A549 (cell line): Measurements from ENCODE around the gene ARHGAP12. TPM values are rescaled to one million over a fixed set of nuclear protein-coding genes. Genes with fewer than 3 reads are reported as not detected.

Source experiments
- ATAC-seq, 2 experiments: fragments of 200-7000 bp in 1 of 2; fragments of >200 bp in 1 of 2; cut with Nextera tagmentation in 1 of 2; cut with Tn5 transposase in 1 of 2; 3 replicates each; pipeline versions ENCODE4 v1.8.0 to v1.9.1; 2018 to 2020; ENCODE audit warnings: mild to moderate bottlenecking in 1 of 2, moderate library complexity in 1 of 2
- CTCF ChIA-PET: fragments of 300-600 bp; sonication (Branson Sonifier 250); formaldehyde crosslinking; extraction: SDS; loops from one replicate; lab custom pipeline; 2021; ENCODE audit warnings: antibody characterized with exemption, inconsistent platforms; lab: Yijun Ruan, JAX
- POLR2A ChIA-PET: fragments of 350-600 bp; formaldehyde crosslinking; extraction: SDS; loops from one replicate; lab custom pipeline; 2021; ENCODE audit warnings: antibody characterized with exemption, inconsistent platforms; lab: Yijun Ruan, JAX
- DNase-seq, 2 experiments: peaks; one replicate each; pipeline versions ENCODE4 v3.0.0 to v3.0.0-alpha.2; 2011 to 2016; ENCODE audit warnings: low read depth in 1 of 2, low spot score in 1 of 2
- FAIRE-seq: peaks from 2 replicates; lab custom pipeline; 2011; peaks lifted over from hg19 to GRCh38; lab: Jason Lieb, UNC
- H3K27ac ChIP-seq, 2 experiments: fragments of >200 bp; sonication (Bioruptor Twin); formaldehyde crosslinking; 3 replicates each; pipeline ENCODE4 v1.5.1; 2016 to 2017
- H3K4me1 ChIP-seq: fragments of >200 bp; sonication (Bioruptor Twin); formaldehyde crosslinking; 3 replicates; pipeline ENCODE4 v1.6.1; 2016
- H3K4me2 ChIP-seq: fragments of >200 bp; sonication (Bioruptor Twin); formaldehyde crosslinking; 3 replicates; pipeline ENCODE4 v1.6.1; 2016
- H3K4me3 ChIP-seq: fragments of >200 bp; sonication (Bioruptor Twin); formaldehyde crosslinking; 3 replicates; pipeline ENCODE4 v1.5.1; 2016
- H3K9me3 ChIP-seq: fragments of >200 bp; sonication (Bioruptor Twin); formaldehyde crosslinking; 3 replicates; pipeline ENCODE4 v1.6.1; 2016
- ATOH8 ChIP-seq: fragments of 250-450 bp; sonication (Bioruptor Pico); IDR thresholded peaks from 2 replicates; pipeline ENCODE4 v1.5.0; 2020; ENCODE audit warnings: low read depth, mild to moderate bottlenecking, moderate library complexity
- BCL3 ChIP-seq: fragments of >200 bp; sonication (Bioruptor Twin); formaldehyde crosslinking; IDR thresholded peaks from 3 replicates; pipeline ENCODE4 v1.6.1; 2016
- CHD2 ChIP-seq: fragments of 150-350 bp; IDR thresholded peaks from 2 replicates; pipeline ENCODE4 v1.6.1; 2014; ENCODE audit warnings: low read length; ENCODE audit not compliant: partially characterized antibody
- CHD4 ChIP-seq: fragments of 200-600 bp; sonication (generic); IDR thresholded peaks from 2 replicates; pipeline ENCODE4 v1.6.1; 2016; ENCODE audit warnings: antibody characterized with exemption, mild to moderate bottlenecking, borderline replicate concordance
- E2F6 ChIP-seq: IDR thresholded peaks from 2 replicates; pipeline ENCODE4 v1.6.1; 2012; ENCODE audit warnings: low read depth, borderline replicate concordance
- EHMT2 ChIP-seq: fragments of 200-600 bp; sonication (generic); IDR thresholded peaks from 2 replicates; pipeline ENCODE4 v1.6.1; 2016; ENCODE audit warnings: antibody characterized with exemption, low read depth, mild to moderate bottlenecking, moderate library complexity
- ELK1 ChIP-seq: fragments of 150-350 bp; IDR thresholded peaks from 2 replicates; pipeline ENCODE4 v1.6.1; 2014; ENCODE audit warnings: low read depth, mild to moderate bottlenecking, low read length
- ESRRA ChIP-seq: fragments of 150-350 bp; IDR thresholded peaks from 2 replicates; pipeline ENCODE4 v1.6.1; 2014; ENCODE audit warnings: mild to moderate bottlenecking, low read length, borderline replicate concordance
- HES2 ChIP-seq: fragments of >200 bp; sonication (Bioruptor Twin); formaldehyde crosslinking; IDR thresholded peaks from 2 replicates; pipeline ENCODE4 v1.6.1; 2016
- HMGXB4 ChIP-seq: fragments of 250-450 bp; sonication (Bioruptor Pico); IDR thresholded peaks from 2 replicates; pipeline ENCODE4 v1.5.0; 2021; ENCODE audit warnings: mild to moderate bottlenecking, moderate library complexity, borderline replicate concordance
- HOXB13 ChIP-seq: fragments of 250-450 bp; sonication (Bioruptor Pico); IDR thresholded peaks from 2 replicates; pipeline ENCODE4 v1.5.0; 2020; ENCODE audit warnings: low read depth, mild to moderate bottlenecking, moderate library complexity
- JUN ChIP-seq, 2 experiments: fragments of >200 bp; sonication (Bioruptor Twin); formaldehyde crosslinking; IDR thresholded peaks; 2 replicates in 1 of 2; 3 replicates in 1 of 2; pipeline ENCODE4 v1.6.1; 2016 to 2017
- POLR2AphosphoS2 ChIP-seq: conservative IDR thresholded peaks from 2 replicates; pipeline ENCODE4 v1.6.1; 2012; ENCODE audit warnings: low read length, improper control_type of control experiment, inconsistent platforms
- RCOR1 ChIP-seq: fragments of 150-350 bp; IDR thresholded peaks from 2 replicates; pipeline ENCODE4 v1.6.1; 2014; ENCODE audit warnings: antibody characterized with exemption, low read length, low read depth
- RNF2 ChIP-seq: fragments of 200-600 bp; sonication (generic); IDR thresholded peaks from 2 replicates; pipeline ENCODE4 v1.6.1; 2016; ENCODE audit warnings: low read depth, mild to moderate bottlenecking, antibody characterized with exemption, moderate library complexity, borderline replicate concordance
- SREBF2 ChIP-seq: fragments of 450-650 bp; IDR thresholded peaks from 2 replicates; pipeline ENCODE4 v1.6.1; 2014; ENCODE audit warnings: mild to moderate bottlenecking, moderate library complexity
- TFCP2L1 ChIP-seq: fragments of 250-450 bp; sonication (Bioruptor Pico); IDR thresholded peaks from 2 replicates; pipeline ENCODE4 v1.5.0; 2021; ENCODE audit warnings: mild to moderate bottlenecking
- whole genome bisulfite sequencing: methylation state at CpG from one replicate; pipeline ENCODE4 v1.1.6; 2017; ENCODE audit errors: missing lambda C conversion rate; 5-methylcytosine and 5-hydroxymethylcytosine counted together
- polyA plus RNA-seq, 4 experiments: library from polyadenylated mRNA; depleted of rRNA in 3 of 4; stranded (reverse); fragments of >200 nt; fragmentation: RNase III in 1 of 4; extraction: RNeasy Plus Mini Kit Qiagen cat#74134 plus additional on column Dnase treatment in 1 of 4; gene quantifications; 2 replicates in 3 of 4; 3 replicates in 1 of 4; pipeline ENCODE4 v1.2.3, GENCODE V29; 2011 to 2017

ARHGAP12 gene
- polyA plus RNA-seq, 2 of the 4 experiments (the other 2 are of a cell fraction) = 22.1 to 49.3 TPM

GRCh38 chr10:31949266-31949665, 20.6 kb upstream of the ARHGAP12 start:
- CTCF ChIA-PET = interaction anchor here (1.1 to 11.3 kb wide), 5 partner anchors 20 to 113 kb away, joined by 3 to 136 read pairs (median 10); partner anchors contain the start of gene ARHGAP12
- Histone ChIP-seq H3K9me3 (no peaks in the 10 kb centered on the region), H3K4me2 (no peak overlapping the region), H3K4me1 (peaks cover 50% of the 10 kb centered on the region), H3K4me3 (no peak overlapping the region), H3K27ac (peak overlapping the region in 1 of 2 experiments; percentile 50; a peak in 3 of 6 replicates)
- POLR2A ChIA-PET = no interaction called here
- DNase-seq (no peak), FAIRE-seq (no peak), ATAC-seq (no peak)
- WGBS = 89% methylated on average over 3 of the region's 3 CpGs
- TF ChIP-seq HES2 = no peak
- TF ChIP-seq RNF2 = no peak
- no peak for TF ChIP-seq TFCP2L1 (CRISPR knock-in tag)
- no peak for TF ChIP-seq ELK1
- no peak for TF ChIP-seq RCOR1
- TF ChIP-seq ATOH8 (CRISPR knock-in tag) = no peak
- TF ChIP-seq HMGXB4 (CRISPR knock-in tag) = no peak
- TF ChIP-seq ESRRA = no peak
- no peak for TF ChIP-seq SREBF2
- no peak for TF ChIP-seq HOXB13 (CRISPR knock-in tag)
- TF ChIP-seq E2F6 = no peak
- no peak for TF ChIP-seq POLR2AphosphoS2
- no peak for TF ChIP-seq BCL3
- TF ChIP-seq CHD4 = no peak
- TF ChIP-seq, all 56 proteins: peak for 0

GRCh38 chr10:31948021-31948420, 19.4 kb upstream of the ARHGAP12 start:
- Histone ChIP-seq H3K9me3 (no peaks in the 10 kb centered on the region), H3K27ac (peak overlapping the region; percentile 72 to 82), H3K4me1 (peaks cover 61% of the 10 kb centered on the region), H3K4me3 (no peak overlapping the region), H3K4me2 (peak overlapping the region; percentile 62)
- CTCF ChIA-PET = interaction anchor here (0.8 to 11.3 kb wide), 27 partner anchors 9 to 131 kb away, joined by 3 to 136 read pairs (median 5); partner anchors contain the start of gene ARHGAP12
- no peak for FAIRE-seq
- WGBS = 64% methylated on average over 7 of the region's 7 CpGs
- no peak for ATAC-seq
- TF ChIP-seq JUN (IDR thresholded peaks at IDR 0.05) = 0 out of 5 replicates have a peak, but pooled peaks of 1 of the 2 experiments have one; percentile 4
- TF ChIP-seq CHD2 = no peak
- no peak for TF ChIP-seq EHMT2
- POLR2A ChIA-PET = interaction anchor here (0.6 to 1.5 kb wide), 2 partner anchors 19 to 46 kb away, joined by 5 to 6 read pairs; partner anchors contain the start of gene ARHGAP12
- no peak for DNase-seq
